NCI-H524 treated with DMSO at 0.1 percent for 48 hours (cell line): ENCODE measurements around the gene STRIP1.

Experiments used
- DNase-seq: peaks from one replicate; lab custom pipeline; 2025; lab: John Stamatoyannopoulos, UW

Gene STRIP1

DNA sequence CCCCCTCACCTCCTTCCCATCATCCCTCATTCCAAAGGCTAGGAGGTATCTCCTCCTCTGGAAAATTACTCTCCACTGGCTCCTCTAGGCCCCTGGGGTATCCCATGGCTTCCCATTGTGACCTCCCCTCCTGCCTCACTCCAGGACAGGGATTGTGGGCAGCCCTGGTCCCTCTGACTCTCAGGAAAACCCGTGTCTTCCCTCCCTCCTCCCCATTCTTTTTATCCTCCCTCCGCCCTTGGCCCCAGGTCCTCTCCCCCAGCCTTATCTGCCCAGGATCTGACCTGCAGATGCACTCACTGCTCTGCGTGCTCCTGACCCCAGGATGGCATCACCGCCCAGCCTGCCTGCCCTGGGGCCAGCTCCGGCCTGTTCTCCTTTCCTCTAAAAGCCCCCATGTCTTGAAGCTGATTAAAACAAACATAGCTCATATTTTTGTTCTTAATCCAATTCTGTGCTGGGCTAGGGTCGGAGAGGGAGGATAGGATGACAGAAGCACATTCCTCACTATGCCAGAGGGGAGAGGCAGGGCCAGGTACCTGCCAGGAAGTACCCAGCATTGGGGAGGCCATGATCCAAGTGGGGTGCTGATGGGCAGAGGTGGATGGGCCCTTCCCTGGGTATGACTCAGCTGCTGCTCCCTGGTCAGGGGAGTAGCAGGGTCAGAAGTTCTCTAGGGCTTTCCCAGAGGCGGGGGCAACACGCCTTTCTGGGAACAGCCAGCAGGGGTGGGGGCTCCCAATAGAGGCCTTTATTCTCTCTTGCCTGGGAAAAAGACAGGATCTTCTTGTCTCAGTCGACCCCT, 64.0 kb downstream of the STRIP1 start:
- no peak for DNase-seq

DNA sequence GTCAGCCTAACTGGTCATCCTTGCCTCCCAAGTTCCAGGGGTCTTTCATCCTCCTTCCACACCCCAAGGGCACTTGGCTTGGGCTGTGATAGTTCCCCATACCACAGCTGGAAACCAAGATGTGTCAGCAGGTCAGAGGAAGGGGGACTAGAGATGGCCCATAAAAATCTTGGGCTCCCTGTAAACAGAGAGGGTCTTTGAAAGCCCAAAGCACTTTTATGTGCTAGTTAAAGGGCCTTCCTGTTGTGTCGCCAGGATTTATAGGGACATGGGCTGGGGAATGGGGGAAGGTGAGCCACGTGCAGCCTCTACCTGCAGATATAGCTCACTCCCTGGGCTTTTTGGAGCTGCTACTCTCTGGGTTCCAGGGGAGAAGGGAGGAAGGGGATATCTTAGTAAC, 65.9 kb downstream of the STRIP1 start:
- DNase-seq: no peak

- no peak for DNase-seq
Observed at GRCh38 chr1:110102081-110102480, 67.7 kb downstream of the STRIP1 start.
